ENCODE measurements around the gene KIF12.

Gene KIF12

GRCh38 chr9:114082017-114082762 is 16.9 kb downstream of the KIF12 start:
- DNase-seq, result peak; percentile 14

GRCh38 chr9:114081441-114082016 is 17.6 kb downstream of the KIF12 start:
- no peak for DNase-seq

DNA sequence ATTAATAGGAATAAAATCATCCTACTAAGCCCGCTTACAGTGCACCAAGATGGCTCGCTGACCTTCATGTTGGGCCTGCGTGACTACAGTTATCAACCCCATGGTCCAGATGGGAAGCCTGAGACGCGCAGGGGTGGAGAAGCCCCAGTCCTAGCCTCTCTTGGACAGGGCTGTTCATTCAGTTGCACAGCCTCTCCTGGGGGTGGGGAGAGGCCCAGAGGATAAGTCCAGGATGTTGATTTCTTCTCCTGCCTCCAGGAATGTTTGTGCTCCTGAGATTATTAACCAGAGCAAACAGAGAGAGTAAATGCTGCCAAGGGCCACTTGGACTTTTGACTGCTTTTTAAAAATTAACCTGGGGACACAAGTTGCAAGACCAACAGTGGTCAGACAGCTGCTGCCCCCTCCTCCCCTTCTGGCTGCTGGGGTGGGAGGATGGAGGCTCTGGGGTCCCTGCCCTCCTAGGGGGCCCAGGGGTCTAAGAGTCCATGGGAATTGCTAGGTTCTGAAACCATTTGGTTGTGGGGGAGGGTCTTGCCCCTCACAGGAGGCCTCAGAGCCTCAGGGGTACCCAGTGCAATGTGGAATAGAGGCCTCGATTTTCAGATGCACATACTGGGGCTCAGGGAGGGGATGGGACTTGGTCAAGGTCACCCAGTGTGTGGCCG is 18.2 kb downstream of the KIF12 start:
- no peak for DNase-seq

- DNase-seq, result no peak
Observed at GRCh38 chr9:114080195-114080772, 18.8 kb downstream of the KIF12 start.

- DNase-seq, result no peak
Observed at GRCh38 chr9:114078781-114079156, 20.3 kb downstream of the KIF12 start.

DNA sequence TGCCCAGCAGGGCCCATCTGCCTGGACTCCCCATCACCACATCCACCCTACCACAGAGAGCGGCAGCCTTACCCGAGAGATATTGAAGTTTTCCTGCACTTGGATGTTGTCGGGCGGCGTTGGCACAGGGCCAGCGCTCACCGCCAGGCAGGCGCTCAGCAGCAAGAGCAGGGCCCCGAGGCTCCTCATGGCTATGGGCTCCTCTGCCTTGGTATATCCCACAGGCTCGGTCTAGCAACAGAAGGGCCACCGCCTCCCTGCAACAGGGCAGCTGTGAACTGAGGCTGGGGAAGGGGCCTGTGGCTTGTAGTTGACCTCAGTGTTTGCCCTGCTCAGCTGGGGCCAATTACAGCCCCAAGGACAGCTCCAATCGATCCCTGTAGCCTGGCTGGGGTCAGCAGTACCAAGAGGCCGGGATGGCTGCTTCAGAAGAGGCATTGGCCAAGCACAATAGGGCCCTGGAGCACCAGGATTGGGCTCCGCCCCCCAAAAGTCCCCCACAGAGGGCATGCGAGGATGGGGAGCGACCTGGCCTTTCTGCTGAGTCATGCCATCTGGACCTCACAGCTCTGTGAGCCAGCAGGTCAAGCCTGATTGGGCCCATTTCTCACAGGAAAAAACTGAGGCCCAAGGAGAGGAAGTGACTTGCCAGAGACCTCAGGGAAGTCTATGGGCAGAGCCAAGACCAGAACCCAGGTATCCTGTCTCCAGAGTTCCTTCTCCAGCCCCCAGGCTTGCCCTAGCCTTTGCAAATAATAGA is 20.9 kb downstream of the KIF12 start, which contains the start of gene AMBP:
AMBP (minus strand) TSS at position 280 of the 760 bp plus-strand sequence; CDS start at position 189, 91 bp downstream.
- no peak for DNase-seq

DNA sequence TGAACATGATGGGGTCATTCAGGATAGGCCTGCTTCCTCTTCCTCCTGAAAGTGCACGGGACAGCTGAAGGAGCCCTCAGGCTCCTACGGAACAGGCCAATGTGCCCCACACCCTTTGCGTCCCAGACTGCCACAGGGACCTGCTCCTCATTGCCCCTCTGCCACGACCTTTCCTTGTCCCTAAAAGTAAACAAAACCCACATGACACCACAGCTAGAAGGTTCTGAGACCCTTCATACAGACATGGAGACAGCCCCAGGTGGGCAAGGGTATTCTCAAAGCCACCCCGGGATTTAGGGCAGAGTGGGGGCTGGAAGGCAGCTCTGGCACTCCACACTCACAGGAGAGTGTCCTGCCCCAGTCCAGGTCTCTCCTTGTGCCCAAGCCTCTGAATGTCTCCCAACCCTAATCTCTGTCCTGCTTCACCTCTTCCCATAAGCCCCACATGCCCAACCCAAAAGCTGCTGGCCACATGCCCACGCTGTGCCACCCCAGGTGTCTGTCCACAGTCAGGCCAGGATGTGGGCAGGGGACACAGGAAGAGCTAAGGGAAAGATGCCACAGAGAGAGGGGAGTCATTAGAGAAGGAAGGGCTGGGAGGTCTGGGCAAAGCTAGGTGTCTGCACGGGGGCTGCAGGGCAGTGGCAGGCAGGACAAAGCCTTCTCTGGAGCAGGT is 21.8 kb downstream of the KIF12 start:
- no peak for DNase-seq

DNA sequence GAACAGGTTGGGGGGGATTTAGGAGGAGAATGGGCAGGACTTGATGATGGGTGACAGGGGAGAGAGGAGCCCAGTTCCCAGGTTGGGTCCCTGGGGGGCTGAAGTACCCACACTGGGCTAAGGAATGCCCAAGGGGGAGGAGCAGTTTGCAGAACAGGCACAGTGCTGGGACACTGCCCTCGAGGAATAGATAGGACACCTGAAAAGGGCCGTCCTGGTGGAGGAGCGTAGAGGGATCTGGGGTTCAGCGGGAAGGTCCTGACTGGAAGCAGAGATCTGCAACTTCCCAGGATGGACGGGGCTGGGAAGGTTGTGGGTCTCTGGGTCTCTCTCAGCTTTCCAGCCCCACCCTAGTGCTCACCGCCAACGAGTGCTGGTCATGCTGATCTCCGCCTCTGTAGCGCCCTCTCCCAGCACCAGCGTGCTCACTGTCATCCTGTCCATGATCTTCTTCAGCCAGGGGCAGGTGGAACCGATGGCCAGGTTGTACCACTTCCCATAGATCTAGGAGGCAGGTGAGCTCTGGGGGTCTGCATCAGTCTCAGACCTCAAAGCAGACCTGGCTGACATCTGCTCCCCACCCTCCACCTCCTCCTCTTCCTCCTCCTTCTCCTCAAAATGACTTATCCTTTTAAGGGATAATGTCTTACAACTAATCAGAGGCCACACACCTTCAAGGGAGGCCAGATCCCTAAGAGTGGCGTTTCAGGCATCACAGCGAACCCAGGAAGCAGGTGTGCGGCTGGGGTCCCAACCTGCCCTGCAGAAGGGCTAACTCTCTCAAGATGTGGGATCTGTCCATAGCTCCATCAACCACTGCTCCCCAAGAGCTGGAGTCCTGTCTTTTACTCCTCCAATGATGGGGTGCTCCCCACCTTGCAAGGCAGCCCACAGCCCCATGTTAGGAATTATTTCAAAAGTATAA is 22.6 kb downstream of the KIF12 start:
- DNase-seq, result no peak

DNA sequence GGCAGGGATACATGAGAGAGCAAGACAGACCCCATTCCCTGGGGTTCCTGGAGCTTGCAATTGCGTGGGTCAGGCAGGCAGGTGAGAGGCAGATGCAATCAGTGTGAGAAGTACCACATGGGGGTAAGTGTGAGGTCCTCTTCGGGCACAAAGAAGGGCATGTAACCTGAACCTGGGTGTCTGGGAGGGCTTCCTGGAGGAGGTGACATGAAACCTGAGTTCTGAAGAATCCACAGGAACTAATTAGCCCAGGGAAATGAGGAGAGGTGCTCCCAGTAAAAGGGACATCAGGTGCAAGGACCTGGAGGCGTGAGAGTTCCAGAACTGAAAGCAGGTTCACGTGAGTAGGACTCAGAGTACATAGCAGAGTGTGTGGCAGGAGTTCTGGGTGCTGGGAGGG is 23.5 kb downstream of the KIF12 start:
- no peak for DNase-seq

DNA sequence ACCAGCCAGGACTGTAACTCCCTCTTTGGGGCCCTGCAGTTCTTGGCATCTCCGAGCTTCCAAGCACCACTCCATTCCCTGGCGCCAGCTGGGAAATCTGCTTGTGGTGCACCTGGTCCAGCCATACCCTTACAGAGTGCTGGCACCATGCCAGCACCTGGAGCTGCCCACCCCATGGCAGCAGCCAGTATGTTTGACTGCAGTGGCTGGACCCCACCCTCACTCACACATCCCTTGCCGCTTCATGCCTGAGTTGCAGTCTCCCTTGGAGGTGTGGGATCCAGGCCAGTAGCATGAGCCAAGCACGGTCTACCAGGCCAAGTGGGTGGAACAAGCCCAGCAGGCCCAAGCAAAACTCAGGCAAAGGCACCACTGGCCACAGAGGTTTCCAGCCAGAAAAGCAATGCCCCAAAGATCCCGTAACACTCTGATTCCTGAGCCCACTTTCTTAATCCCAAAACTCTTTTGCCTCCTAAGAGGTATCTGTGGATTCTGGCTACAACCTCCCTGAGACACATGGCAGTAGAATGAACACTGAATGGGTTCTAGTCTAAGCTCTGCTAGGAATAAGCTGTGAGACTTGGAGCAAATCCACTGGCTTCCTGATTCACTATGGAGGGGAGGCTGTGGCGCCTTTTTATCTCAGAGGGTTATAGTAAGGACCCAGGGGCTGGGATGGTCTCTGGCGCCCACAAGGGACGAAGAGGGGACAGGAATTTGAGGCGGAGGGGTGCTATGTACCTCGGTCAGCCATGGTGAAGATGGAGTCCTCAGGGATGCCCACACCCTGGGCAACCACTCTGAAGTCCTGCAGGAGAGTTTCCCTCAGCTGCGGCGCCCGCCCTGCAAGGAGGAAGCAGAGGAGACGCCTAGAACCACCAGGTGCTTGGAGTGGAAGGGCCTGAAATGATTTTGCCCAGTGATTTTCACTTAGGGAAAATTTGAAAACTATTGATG is 26.6 kb downstream of the KIF12 start:
- DNase-seq, result no peak

GRCh38 chr9:114071197-114071795 is 27.8 kb downstream of the KIF12 start:
- DNase-seq, result no peak

- no peak for DNase-seq
Observed at GRCh38 chr9:114070188-114071103, 28.6 kb downstream of the KIF12 start.

- no peak for DNase-seq
Observed at GRCh38 chr9:114069476-114070187, 29.5 kb downstream of the KIF12 start.

GRCh38 chr9:114065304-114065703 is 33.8 kb downstream of the KIF12 start:
- DNase-seq, result no peak

- DNase-seq, result no peak
Observed at GRCh38 chr9:114061830-114062474, 37.1 kb downstream of the KIF12 start.

DNA sequence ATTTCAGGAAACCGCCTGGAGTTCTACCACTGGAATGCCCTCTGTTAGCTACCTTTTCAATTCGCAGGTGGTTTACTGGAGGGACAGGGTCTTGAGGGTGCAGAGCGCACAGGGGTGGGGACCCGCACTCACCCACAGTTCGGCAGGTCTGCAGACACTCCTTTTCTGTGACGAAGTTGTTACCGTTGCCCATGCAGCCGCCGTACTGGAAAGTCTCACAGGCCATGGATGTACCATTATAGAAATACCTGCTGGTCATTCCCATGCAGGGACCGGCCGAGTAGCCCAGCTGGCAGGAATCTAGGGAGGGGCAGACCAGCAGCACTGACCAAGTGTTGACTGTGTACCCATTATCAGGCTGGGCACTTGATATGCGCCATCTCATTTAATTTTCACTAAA is 37.8 kb downstream of the KIF12 start:
- no peak for DNase-seq

GRCh38 chr9:114060711-114061110 is 38.4 kb downstream of the KIF12 start:
- DNase-seq, result no peak
